ENCODE results near the gene KRT222.

GRCh38 chr17:40695874-40696472 is 31.0 kb upstream of the KRT222 start:
- TF ChIP-seq CTCF (IDR thresholded peaks at IDR 0.05) (no peak), POLR2A (IDR thresholded peaks at IDR 0.05) (no peak), POLR2AphosphoS5 (IDR thresholded peaks at IDR 0.05) (no peak)

Measured in suprapubic skin (tissue), 4 donors.